T1000 (cell line): Measurements from ENCODE around the gene FBXO8.
"Not testable (repeated sequence)": the region's sequence is repeated elsewhere in the genome, so short reads cannot be mapped to it uniquely, and the experiment has no call there.

Experiments used
- DNase-seq: peaks from one replicate; lab custom pipeline; 2025; ENCODE audit warnings: mixed read lengths; lab: John Stamatoyannopoulos, UW

FBXO8 gene

GRCh38 chr4:174283507-174284471 is at the start of gene FBXO8, which contains the start of gene CEP44:
TSS of gene FBXO8 (minus strand) at chr4:174283667. CDS start at chr4:174263092, 20,575 bp downstream.
TSS of gene CEP44 (plus strand) at chr4:174283911. CDS start at chr4:174299122, 15,211 bp downstream.
- DNase-seq: peak; percentile 47

DNA sequence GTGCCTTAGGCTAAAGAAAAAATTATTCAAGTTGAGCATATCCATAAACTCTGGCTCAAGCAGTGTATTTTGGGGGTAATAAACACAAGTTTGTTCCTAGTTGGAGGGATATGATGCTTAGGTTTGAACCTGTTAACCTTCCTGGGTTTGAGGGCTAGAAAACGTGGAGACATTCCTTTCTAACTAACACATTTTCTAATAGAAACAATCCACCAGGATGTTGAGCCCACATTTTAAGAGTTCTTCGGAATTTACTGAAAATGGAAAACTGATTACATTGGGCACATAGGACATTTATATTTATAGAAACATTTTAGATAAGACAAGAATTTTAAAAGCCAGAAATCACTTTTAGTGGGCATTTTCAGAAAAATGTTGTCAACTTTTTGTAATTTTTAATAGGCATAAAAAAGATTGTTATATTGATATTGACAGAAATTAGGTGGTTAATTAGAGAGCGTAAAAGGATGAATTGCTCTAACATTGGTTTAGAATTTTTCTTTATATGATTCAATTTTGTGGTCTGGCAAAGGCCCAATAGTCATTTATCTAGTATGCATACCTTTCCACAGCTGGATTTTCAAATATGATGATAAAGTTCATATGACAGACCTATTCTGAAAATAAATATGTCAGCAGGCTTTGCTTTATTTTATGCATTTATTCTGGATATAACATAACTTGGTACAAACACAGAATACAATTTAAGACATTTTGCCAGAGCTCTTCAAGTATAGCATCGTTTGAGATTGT is 49.5 kb upstream of the FBXO8 start:
- DNase-seq: no peak

- DNase-seq: no peak
These were observed 41.3 kb upstream of the FBXO8 start for GRCh38 chr4:174324725-174325124.

GRCh38 chr4:174324236-174324635 is 40.8 kb upstream of the FBXO8 start:
- no peak for DNase-seq

- no peak for DNase-seq
These were observed 37.2 kb upstream of the FBXO8 start for GRCh38 chr4:174320494-174321199.

DNA sequence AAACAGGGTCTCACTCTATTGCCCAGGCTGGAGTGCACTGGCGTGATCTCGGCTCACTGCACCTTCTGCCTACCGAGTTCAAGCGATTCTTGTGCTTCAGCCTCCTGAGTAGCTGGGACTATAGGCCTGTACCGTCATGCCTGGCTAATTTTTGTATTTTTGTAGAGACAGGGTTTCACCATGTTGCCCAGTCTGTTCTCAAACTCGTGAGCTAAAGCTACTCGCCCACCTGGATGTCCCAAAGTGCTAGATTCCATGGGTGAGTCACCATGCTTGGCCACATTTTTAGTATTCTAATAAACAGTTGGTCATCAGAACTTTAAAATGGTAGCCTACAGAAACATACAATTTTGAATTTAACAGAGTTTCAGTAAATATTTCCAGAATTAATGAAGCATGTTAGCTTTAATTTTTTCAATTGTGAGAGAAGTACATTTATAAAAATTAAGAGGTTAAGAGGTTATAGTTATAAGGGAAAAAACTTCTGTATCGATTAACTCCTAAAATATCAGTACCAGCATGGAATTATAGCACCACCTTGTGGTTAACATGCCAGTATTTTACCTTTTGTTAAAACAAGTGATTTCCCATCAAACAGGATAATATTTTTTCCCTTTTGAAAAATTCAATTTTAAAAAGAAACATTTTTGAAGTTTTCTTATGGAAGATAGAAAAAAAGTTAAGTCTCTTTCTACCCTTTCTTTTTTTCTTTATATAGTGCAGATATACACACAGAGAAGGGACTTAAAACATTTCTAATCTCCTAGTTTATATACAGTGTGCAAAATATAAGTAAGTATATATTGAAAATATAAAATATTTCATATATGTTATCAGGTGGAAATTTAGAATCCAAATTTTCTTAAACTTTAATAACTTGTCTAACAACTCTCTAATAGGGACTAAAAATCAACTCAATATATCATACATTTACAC is 35.6 kb upstream of the FBXO8 start:
- no peak for DNase-seq

- no peak for DNase-seq
These were observed 34.1 kb upstream of the FBXO8 start for GRCh38 chr4:174317531-174317930.

GRCh38 chr4:174316954-174317353 is 33.5 kb upstream of the FBXO8 start:
- no peak for DNase-seq

DNA sequence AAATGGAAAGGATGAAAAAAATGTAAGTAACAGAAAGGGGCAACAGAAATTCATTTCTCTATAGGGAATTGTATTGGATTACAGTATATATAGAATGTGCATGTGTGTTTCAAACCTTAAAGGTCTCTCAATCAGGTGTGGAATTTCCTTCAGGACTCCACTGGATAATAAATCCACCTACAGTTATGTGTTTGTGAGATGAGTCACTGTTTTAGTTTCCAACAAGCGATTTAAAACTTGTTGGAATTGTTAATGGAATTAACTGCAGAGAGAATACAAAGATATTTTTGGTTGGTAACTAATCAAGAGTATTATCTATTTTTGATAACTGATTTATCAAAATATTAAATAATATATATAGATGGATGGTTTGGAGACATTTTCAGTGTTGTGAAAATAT is 33.1 kb upstream of the FBXO8 start:
- no peak for DNase-seq

DNA sequence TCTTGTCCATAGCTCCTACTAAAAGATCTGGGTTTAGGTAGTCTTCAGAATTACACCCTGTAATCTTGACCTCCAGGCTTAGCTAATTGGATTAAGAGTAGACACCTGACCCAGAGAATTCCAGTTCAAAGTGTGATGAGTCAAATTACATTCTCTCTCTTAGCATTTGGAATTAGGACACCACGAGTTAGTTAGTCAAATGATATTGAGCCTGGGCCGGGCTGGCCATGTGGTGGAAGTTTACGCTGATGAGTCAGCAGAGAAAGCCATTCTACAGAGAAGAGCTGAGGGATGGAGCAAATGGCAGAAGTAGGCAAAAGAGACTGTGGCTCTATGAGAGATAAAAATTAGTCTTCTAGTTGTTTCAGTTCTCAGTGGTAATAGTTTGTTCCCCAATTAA is 31.3 kb upstream of the FBXO8 start:
- peak; percentile 6 for DNase-seq

GRCh38 chr4:174314274-174314673 is 30.8 kb upstream of the FBXO8 start:
- no peak for DNase-seq

- DNase-seq: no peak
These were observed 29.5 kb upstream of the FBXO8 start for GRCh38 chr4:174312993-174313392.

- DNase-seq: no peak
These were observed 24.2 kb upstream of the FBXO8 start for GRCh38 chr4:174307694-174308093.

DNA sequence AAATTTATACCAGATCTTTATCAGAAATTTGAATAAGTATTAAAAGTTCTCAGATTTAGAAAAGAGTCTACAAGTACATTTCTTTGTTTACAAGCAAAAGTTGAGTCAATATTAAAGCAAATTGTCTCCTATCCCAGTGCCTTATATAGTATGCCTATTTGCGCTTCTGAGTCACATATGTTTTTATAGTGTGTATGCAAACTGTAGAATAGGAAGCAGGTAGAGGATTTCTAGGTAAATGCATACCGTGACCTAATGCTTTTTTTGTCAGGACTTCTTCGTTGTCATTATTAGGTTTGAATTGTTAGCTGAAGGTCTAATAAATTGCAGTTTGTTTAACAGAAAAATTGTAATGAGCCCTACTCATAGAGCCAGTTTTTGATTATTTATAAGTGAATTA is 22.5 kb upstream of the FBXO8 start:
- no peak for DNase-seq

DNA sequence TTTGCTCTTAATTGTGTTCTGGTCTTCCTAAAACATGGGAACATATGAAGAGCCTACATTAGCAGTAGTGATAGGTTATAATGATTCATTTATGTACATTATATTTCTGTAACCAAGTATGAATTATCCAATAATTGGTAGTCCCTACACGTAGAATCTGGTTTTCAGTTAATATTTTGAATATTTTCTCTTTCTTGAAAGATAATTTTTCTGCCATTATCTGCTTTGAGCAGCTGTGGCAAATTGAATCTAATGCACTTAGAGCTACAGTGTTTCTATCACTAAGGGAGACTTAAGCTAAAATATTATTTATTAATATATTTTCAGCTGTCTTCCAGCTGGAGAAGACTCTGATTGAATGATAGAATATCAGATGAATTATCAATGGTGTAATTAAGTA is 21.2 kb upstream of the FBXO8 start:
- no peak for DNase-seq

DNA sequence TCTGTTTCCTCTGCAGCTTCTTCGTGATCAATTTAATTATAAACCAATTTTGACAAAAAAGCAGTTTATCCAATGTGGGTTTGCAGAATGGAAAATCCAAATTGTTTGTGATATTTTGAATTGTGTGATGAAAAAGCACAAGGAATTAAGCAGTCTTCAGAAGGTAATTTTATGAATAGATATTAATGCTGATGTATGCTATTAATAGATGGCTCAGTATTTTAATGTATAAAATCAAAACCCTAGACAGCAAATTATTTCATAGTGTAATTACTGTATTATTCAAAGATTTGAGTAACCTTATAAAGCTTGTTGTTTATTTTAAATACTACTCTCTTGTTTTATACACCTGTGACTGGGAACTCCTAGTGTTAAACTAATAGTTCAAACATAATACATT is 20.2 kb upstream of the FBXO8 start:
- no peak for DNase-seq

DNA sequence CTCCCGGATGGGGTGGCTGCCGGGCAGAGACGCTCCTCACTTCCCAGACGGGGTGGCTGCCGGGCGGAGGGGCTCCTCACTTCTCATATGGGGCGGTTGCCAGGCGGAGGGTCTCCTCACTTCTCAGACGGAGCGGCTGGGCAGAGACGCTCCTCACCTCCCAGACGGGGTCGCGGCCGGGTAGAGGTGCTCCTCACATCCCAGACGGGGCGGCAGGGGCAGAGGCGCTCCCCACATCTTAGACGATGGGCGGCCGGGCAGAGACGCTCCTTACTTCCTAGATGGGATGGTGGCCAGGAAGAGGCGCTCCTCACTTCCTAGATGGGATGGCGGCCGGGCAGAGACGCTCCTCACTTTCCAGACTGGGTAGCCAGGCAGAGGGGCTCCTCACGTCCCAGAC is 11.7 kb upstream of the FBXO8 start:
- not testable (repeated sequence) for DNase-seq

GRCh38 chr4:174294641-174295040 is 11.2 kb upstream of the FBXO8 start:
- DNase-seq: not testable (repeated sequence)

GRCh38 chr4:174292473-174292872 is 9.0 kb upstream of the FBXO8 start:
- no peak for DNase-seq

- DNase-seq: no peak
These were observed 3.4 kb upstream of the FBXO8 start for GRCh38 chr4:174286870-174287269.

DNA sequence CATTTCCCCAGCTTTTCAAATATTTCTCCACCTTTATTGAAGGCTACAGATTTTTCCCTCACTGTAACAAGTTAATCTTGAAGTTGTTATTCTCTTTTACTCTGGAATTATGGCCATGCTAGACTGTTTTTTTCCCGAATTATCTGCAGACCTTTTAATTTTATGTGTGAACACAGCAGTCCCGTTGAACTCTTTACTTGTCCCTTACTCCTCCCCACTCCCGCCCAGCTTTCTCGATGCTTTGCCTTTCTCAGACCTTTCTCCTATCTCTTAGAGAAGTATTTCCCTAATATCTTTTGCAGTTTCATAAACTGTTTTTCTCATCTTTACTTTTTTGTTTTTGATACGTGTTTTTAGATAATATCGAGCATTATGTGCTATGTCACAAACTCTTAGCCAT is 1.0 kb upstream of the FBXO8 start:
- no peak for DNase-seq
